Stimulated activated naive CD8-positive, alpha-beta T cell treated with anti-CD3 and anti-CD28 coated beads, Interleukin-15, Interleukin-2, amounts not matched to agents 100 ng/mL and 50 ng/mL, for 24 hours (primary cell): ENCODE data around the gene TH.

Experiments
- H3K27ac Mint-ChIP-seq: one replicate; pipeline ENCODE4 v1.8.0; 2021; ENCODE audit warnings: mild to moderate bottlenecking, mixed read lengths
- H3K27me3 Mint-ChIP-seq: one replicate; pipeline ENCODE4 v1.8.0; 2021; ENCODE audit warnings: mixed read lengths
- H3K36me3 Mint-ChIP-seq: one replicate; pipeline ENCODE4 v1.8.0; 2021; ENCODE audit warnings: low read depth, mixed read lengths
- H3K4me1 Mint-ChIP-seq: one replicate; pipeline ENCODE4 v1.8.0; 2021; ENCODE audit warnings: low read depth, mixed read lengths
- H3K4me3 Mint-ChIP-seq: one replicate; pipeline ENCODE4 v1.8.0; 2021; ENCODE audit warnings: mild to moderate bottlenecking, mixed read lengths
- H3K9me3 Mint-ChIP-seq: one replicate; pipeline ENCODE4 v1.8.0; 2021; ENCODE audit warnings: mixed read lengths

Gene TH

GRCh38 chr11:2212411-2213251 is 41.0 kb upstream of the TH start:
- Mint-ChIP-seq H3K27ac (no peak overlapping the region), H3K4me1 (peaks cover 16% of the 10 kb centered on the region), H3K27me3 (no peaks in the 10 kb centered on the region), H3K36me3 (no peaks in the 10 kb centered on the region), H3K4me3 (no peak overlapping the region), H3K9me3 (no peaks in the 10 kb centered on the region)

GRCh38 chr11:2211113-2211971 is 39.7 kb upstream of the TH start:
- Mint-ChIP-seq H3K36me3 (no peaks in the 10 kb centered on the region), H3K4me1 (peaks cover 16% of the 10 kb centered on the region), H3K4me3 (no peak overlapping the region), H3K9me3 (no peaks in the 10 kb centered on the region), H3K27me3 (no peaks in the 10 kb centered on the region), H3K27ac (no peak overlapping the region)

GRCh38 chr11:2210366-2211112 is 38.9 kb upstream of the TH start:
- Mint-ChIP-seq H3K27me3 (no peaks in the 10 kb centered on the region), H3K36me3 (no peaks in the 10 kb centered on the region), H3K27ac (no peak overlapping the region), H3K4me3 (no peak overlapping the region), H3K4me1 (peaks cover 16% of the 10 kb centered on the region), H3K9me3 (no peaks in the 10 kb centered on the region)

- H3K4me3 Mint-ChIP-seq = no peak overlapping the region
Measured at GRCh38 chr11:2209900-2210321, 38.3 kb upstream of the TH start.

GRCh38 chr11:2209370-2209801 is 37.8 kb upstream of the TH start:
- H3K4me1 Mint-ChIP-seq = peaks cover 16% of the 10 kb centered on the region
- H3K27me3 Mint-ChIP-seq = no peaks in the 10 kb centered on the region
- no peak overlapping the region for H3K4me3 Mint-ChIP-seq
- no peaks in the 10 kb centered on the region for H3K9me3 Mint-ChIP-seq
- H3K27ac Mint-ChIP-seq = no peak overlapping the region
- no peaks in the 10 kb centered on the region for H3K36me3 Mint-ChIP-seq

More at GRCh38 chr11:2209900-2210321, 38.3 kb upstream of the TH start:
- H3K27ac Mint-ChIP-seq = no peak overlapping the region
- peaks cover 16% of the 10 kb centered on the region for H3K4me1 Mint-ChIP-seq
- H3K36me3 Mint-ChIP-seq = no peaks in the 10 kb centered on the region
- H3K27me3 Mint-ChIP-seq = no peaks in the 10 kb centered on the region
- H3K9me3 Mint-ChIP-seq = no peaks in the 10 kb centered on the region

- no peak overlapping the region for H3K27ac Mint-ChIP-seq
Measured at GRCh38 chr11:2208691-2209369, 37.2 kb upstream of the TH start.

GRCh38 chr11:2207773-2208621 is 36.4 kb upstream of the TH start:
- H3K36me3 Mint-ChIP-seq = no peaks in the 10 kb centered on the region
- no peaks in the 10 kb centered on the region for H3K9me3 Mint-ChIP-seq
- peaks cover 3% of the 10 kb centered on the region for H3K4me1 Mint-ChIP-seq
- no peaks in the 10 kb centered on the region for H3K27me3 Mint-ChIP-seq
- H3K27ac Mint-ChIP-seq = no peak overlapping the region
- no peak overlapping the region for H3K4me3 Mint-ChIP-seq

More at GRCh38 chr11:2208691-2209369, 37.2 kb upstream of the TH start:
- H3K4me3 Mint-ChIP-seq = no peak overlapping the region
- no peaks in the 10 kb centered on the region for H3K36me3 Mint-ChIP-seq
- H3K9me3 Mint-ChIP-seq = no peaks in the 10 kb centered on the region
- H3K27me3 Mint-ChIP-seq = no peaks in the 10 kb centered on the region
- H3K4me1 Mint-ChIP-seq = peaks cover 10% of the 10 kb centered on the region

- Mint-ChIP-seq H3K9me3 (no peaks in the 10 kb centered on the region), H3K4me1 (no peaks in the 10 kb centered on the region), H3K27ac (no peak overlapping the region), H3K4me3 (no peak overlapping the region), H3K27me3 (no peaks in the 10 kb centered on the region), H3K36me3 (no peaks in the 10 kb centered on the region)
Measured at GRCh38 chr11:2207212-2207611, 35.6 kb upstream of the TH start.

GRCh38 chr11:2205981-2206690 is 34.5 kb upstream of the TH start:
- H3K27ac Mint-ChIP-seq = no peak overlapping the region
- no peaks in the 10 kb centered on the region for H3K36me3 Mint-ChIP-seq
- no peaks in the 10 kb centered on the region for H3K9me3 Mint-ChIP-seq
- H3K27me3 Mint-ChIP-seq = no peaks in the 10 kb centered on the region
- H3K4me3 Mint-ChIP-seq = no peak overlapping the region
- H3K4me1 Mint-ChIP-seq = no peaks in the 10 kb centered on the region

- H3K9me3 Mint-ChIP-seq = no peaks in the 10 kb centered on the region
Measured at GRCh38 chr11:2205214-2205720, 33.7 kb upstream of the TH start.

GRCh38 chr11:2204361-2205213 is 33.0 kb upstream of the TH start:
- Mint-ChIP-seq H3K27me3 (no peaks in the 10 kb centered on the region), H3K4me1 (no peaks in the 10 kb centered on the region)

More at GRCh38 chr11:2205214-2205720, 33.7 kb upstream of the TH start:
- H3K36me3 Mint-ChIP-seq = no peaks in the 10 kb centered on the region
- H3K4me1 Mint-ChIP-seq = no peaks in the 10 kb centered on the region
- no peak overlapping the region for H3K27ac Mint-ChIP-seq
- H3K27me3 Mint-ChIP-seq = no peaks in the 10 kb centered on the region
- no peak overlapping the region for H3K4me3 Mint-ChIP-seq

GRCh38 chr11:2203440-2204259 is 32.0 kb upstream of the TH start:
- no peak overlapping the region for H3K27ac Mint-ChIP-seq
- no peaks in the 10 kb centered on the region for H3K4me1 Mint-ChIP-seq
- no peaks in the 10 kb centered on the region for H3K27me3 Mint-ChIP-seq
- no peak overlapping the region for H3K4me3 Mint-ChIP-seq
- H3K9me3 Mint-ChIP-seq = no peaks in the 10 kb centered on the region
- no peaks in the 10 kb centered on the region for H3K36me3 Mint-ChIP-seq

More at GRCh38 chr11:2204361-2205213, 33.0 kb upstream of the TH start:
- no peaks in the 10 kb centered on the region for H3K36me3 Mint-ChIP-seq
- no peaks in the 10 kb centered on the region for H3K9me3 Mint-ChIP-seq
- no peak overlapping the region for H3K27ac Mint-ChIP-seq
- no peak overlapping the region for H3K4me3 Mint-ChIP-seq
